GM12864 (cell line): Measurements from ENCODE around the gene DHFR.

Experiments used
- DNase-seq: peaks from one replicate; pipeline ENCODE4 v3.0.0-alpha.2; 2011; ENCODE audit warnings: low read depth
- H3K4me3 ChIP-seq: 2 replicates; pipeline ENCODE4 v1.5.1; 2011; ENCODE audit warnings: mild to moderate bottlenecking, low read depth, low read length, control low read depth
- CTCF ChIP-seq: IDR thresholded peaks from 2 replicates; pipeline ENCODE4 v1.5.1; 2011; ENCODE audit warnings: low read depth, mild to moderate bottlenecking, moderate library complexity, low read length, control low read depth, inconsistent platforms; ENCODE audit errors: missing control alignments

DHFR gene

DNA sequence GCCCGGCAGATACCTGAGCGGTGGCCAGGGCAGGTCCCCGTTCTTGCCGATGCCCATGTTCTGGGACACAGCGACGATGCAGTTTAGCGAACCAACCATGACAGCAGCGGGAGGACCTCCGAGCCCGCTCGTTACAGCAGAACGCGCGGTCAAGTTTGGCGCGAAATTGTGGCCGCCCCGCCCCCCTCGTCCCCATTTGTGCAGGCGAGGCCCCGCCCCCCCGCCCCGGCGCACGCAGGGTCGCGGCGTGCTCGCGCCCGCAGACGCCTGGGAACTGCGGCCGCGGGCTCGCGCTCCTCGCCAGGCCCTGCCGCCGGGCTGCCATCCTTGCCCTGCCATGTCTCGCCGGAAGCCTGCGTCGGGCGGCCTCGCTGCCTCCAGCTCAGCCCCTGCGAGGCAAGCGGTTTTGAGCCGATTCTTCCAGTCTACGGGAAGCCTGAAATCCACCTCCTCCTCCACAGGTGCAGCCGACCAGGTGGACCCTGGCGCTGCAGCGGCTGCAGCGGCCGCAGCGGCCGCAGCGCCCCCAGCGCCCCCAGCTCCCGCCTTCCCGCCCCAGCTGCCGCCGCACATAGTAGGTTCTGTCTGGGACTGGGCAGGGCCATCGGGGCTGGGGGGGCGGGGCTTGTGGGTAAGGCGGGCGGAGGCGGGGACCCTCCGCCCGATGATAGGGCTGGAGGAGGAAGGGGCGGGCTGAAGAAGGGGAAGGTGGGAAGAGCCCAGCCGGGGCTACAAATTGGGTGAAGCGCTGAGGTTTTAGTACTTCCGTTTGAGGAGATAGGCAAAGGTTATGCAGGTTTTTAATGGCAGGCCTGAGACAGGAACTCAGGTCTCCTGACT, at the start of gene DHFR, which contains the start of gene MSH3:
DHFR (minus strand) TSS at position 593 of the 840 bp plus-strand sequence; CDS start at position 99, 494 bp downstream.
MSH3 (plus strand) TSS at position 262 of the 840 bp plus-strand sequence; CDS start at position 338, 76 bp downstream.
- DNase-seq, result peak; percentile 90
- TF ChIP-seq CTCF, result peak; percentile 23
- peak within 1 kb of the TSS; percentile 68 for H3K4me3 ChIP-seq

GRCh38 chr5:80704221-80704620, 49.4 kb upstream of the DHFR start:
- TF ChIP-seq CTCF, result no peak

GRCh38 chr5:80703747-80704146, 49.0 kb upstream of the DHFR start:
- H3K4me3 ChIP-seq, result no peak overlapping the region
- no peak for DNase-seq
- no peak for TF ChIP-seq CTCF

More at GRCh38 chr5:80704221-80704620, 49.4 kb upstream of the DHFR start:
- DNase-seq, result no peak
- H3K4me3 ChIP-seq, result no peak overlapping the region

- DNase-seq, result no peak
- TF ChIP-seq CTCF, result no peak
- H3K4me3 ChIP-seq, result no peak overlapping the region
Observed at GRCh38 chr5:80703291-80703690, 48.5 kb upstream of the DHFR start.

- DNase-seq, result no peak
- TF ChIP-seq CTCF, result no peak
- no peak overlapping the region for H3K4me3 ChIP-seq
Observed at GRCh38 chr5:80701597-80701996, 46.8 kb upstream of the DHFR start.

DNA sequence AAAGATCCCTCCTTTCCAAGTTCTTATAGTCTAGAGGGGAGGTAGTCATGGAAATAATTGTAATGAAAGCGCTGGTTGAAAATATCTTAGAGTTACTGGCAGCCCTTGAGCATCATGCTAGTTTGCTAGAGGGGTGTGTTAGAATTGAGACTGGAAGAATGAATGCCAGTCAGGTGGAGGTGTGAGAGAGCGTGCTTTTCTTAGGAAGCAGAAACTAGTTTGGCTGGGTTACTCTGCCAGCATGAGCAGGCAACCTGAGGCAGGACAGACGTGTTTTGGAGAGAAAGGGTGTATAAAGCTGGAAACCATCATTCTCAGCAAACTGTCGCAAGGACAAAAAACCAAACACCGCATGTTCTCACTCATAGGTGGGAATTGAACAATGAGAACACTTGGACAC, 43.6 kb upstream of the DHFR start:
- no peak for TF ChIP-seq CTCF
- H3K4me3 ChIP-seq, result no peak overlapping the region
- no peak for DNase-seq
